Chondrocyte (in vitro differentiated cells): ENCODE data around the gene DLG4. TPM values are rescaled to one million over a fixed set of nuclear protein-coding genes. Genes with fewer than 3 reads are reported as not detected.

ENCODE experiments used
- DNase-seq: peaks from one replicate; pipeline ENCODE4 v3.0.0; 2021; ENCODE audit warnings: mixed read lengths, low spot score
- H3K27ac Mint-ChIP-seq: one replicate; pipeline ENCODE4 v1.8.0; 2021; ENCODE audit warnings: mild to moderate bottlenecking, moderate library complexity, mixed read lengths; ENCODE audit not compliant: unreplicated experiment
- H3K27me3 Mint-ChIP-seq: 2 replicates; pipeline ENCODE4 v1.8.0; 2021; ENCODE audit warnings: low read depth, mixed read lengths
- H3K36me3 Mint-ChIP-seq: 2 replicates; pipeline ENCODE4 v1.8.0; 2021; ENCODE audit warnings: low read depth, mixed read lengths
- H3K4me1 Mint-ChIP-seq: 2 replicates; pipeline ENCODE4 v1.8.0; 2021; ENCODE audit warnings: low read depth, mild to moderate bottlenecking, mixed read lengths
- H3K4me3 Mint-ChIP-seq: one replicate; pipeline ENCODE4 v1.8.0; 2021; ENCODE audit warnings: mild to moderate bottlenecking, moderate library complexity, mixed read lengths; ENCODE audit not compliant: unreplicated experiment
- H3K9me3 Mint-ChIP-seq: 2 replicates; pipeline ENCODE4 v1.8.0; 2021; ENCODE audit warnings: low read depth, mixed read lengths
- CTCF ChIP-seq: fragments of 200-600 bp; sonication (generic); IDR thresholded peaks from 2 replicates; pipeline ENCODE4 v1.5.0; 2021; ENCODE audit warnings: antibody characterized with exemption, mild to moderate bottlenecking, moderate library complexity
- total RNA-seq: library from RNA; stranded (reverse); gene quantifications from 3 replicates; pipeline ENCODE4 v1.2.1, GENCODE V29; 2021

DLG4 gene
- total RNA-seq, 1 donor from 2014 or later = 28.3 TPM

- no peak overlapping the region for H3K27ac Mint-ChIP-seq
- DNase-seq = no peak
- no peak for TF ChIP-seq CTCF
These were observed 8.0 kb downstream of the DLG4 start for GRCh38 chr17:7211491-7212273.

GRCh38 chr17:7208754-7209460, 10.7 kb downstream of the DLG4 start:
- no peak for DNase-seq
- Mint-ChIP-seq H3K27ac (no peak overlapping the region), H3K4me3 (no peak overlapping the region), H3K4me1 (peaks cover 29% of the 10 kb centered on the region), H3K36me3 (no peaks in the 10 kb centered on the region), H3K27me3 (no peaks in the 10 kb centered on the region), H3K9me3 (no peaks in the 10 kb centered on the region)
- no peak for TF ChIP-seq CTCF

More at GRCh38 chr17:7211491-7212273, 8.0 kb downstream of the DLG4 start:
- Mint-ChIP-seq H3K4me1 (peaks cover 37% of the 10 kb centered on the region), H3K27me3 (no peaks in the 10 kb centered on the region), H3K4me3 (no peak overlapping the region), H3K36me3 (no peaks in the 10 kb centered on the region), H3K9me3 (no peaks in the 10 kb centered on the region)

GRCh38 chr17:7208027-7208571, 11.5 kb downstream of the DLG4 start:
- no peak overlapping the region for H3K27ac Mint-ChIP-seq
- peaks cover 22% of the 10 kb centered on the region for H3K4me1 Mint-ChIP-seq
- H3K9me3 Mint-ChIP-seq = no peaks in the 10 kb centered on the region
- no peak for TF ChIP-seq CTCF
- no peak overlapping the region for H3K4me3 Mint-ChIP-seq
- no peaks in the 10 kb centered on the region for H3K27me3 Mint-ChIP-seq
- no peak for DNase-seq
- H3K36me3 Mint-ChIP-seq = peaks cover 3% of the 10 kb centered on the region

- Mint-ChIP-seq H3K27me3 (no peaks in the 10 kb centered on the region), H3K9me3 (no peaks in the 10 kb centered on the region), H3K4me3 (no peak overlapping the region), H3K36me3 (peaks cover 10% of the 10 kb centered on the region), H3K4me1 (peaks cover 20% of the 10 kb centered on the region), H3K27ac (peak overlapping the region; percentile 61)
- no peak for DNase-seq
- TF ChIP-seq CTCF = no peak
These were observed 12.3 kb downstream of the DLG4 start for GRCh38 chr17:7207120-7208001.
